GM18909 (cell line): ENCODE data around the gene UBAC2.

Experiments
- ATAC-seq: cut with Tn5 transposase; IDR thresholded peaks from one replicate; pipeline ENCODE4 v1.9.1; 2021; ENCODE audit warnings: mild to moderate bottlenecking; ENCODE audit not compliant: unreplicated experiment, poor library complexity

Gene UBAC2

DNA sequence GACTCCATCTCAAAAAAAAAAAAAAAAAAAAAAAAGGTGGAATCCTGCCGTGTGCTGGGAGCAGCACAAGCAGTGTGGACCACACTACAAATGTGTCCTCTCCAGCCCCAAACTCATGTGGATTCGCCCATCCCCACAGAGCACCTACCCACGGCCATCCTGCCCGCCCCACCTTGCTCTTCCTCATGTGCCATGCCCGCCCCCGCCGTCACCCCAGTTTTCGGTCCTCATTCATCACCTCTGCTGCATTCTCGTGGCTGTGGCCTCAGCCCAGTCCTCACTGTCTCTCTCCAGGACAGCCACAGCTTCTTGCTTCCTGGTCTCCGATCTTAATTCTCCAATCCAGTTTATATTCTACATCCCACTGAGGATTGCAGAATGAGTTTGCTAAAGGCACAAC, 220.6 kb downstream of the UBAC2 start:
- no peak for ATAC-seq

DNA sequence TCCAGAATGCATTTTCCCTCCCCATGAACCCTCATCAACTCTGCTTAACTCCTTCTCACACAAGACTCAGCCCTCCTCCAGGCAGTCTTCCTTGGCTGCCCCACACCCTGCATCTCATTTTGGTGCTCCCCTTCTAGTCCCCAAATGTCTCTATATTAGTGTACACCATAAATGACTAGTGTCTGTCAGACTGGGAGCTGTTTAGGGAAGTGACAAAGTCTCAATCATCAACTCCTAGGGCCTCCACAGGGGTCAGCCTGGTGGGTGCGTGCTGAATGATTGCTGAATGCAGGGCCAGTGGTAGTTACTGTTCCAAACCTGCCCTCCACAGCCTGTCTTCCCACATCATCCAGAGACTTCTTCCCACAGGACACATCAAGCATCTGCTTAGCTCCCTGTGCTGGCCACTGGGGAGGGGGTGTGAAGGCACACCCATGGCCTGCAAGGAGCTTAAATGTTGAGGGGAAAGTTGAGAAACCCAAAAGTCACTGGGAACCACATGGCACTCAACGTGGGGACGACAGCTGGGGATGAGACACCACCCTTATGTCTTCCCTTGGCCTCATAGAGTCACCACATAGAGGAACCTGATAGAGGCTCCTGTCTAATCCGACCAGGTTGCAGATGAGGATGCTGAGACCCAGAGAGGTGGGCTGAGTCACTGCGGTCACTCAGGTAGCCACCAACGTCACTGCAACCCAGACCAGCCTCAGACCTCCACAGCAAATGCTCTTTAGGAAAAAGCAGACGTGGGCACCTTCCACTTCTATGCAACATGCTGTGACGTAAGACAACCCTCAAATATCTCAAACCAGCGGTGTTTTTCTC, 221.3 kb downstream of the UBAC2 start:
- ATAC-seq: no peak

GRCh38 chr13:99422586-99423220, 222.0 kb downstream of the UBAC2 start:
- ATAC-seq: no peak

GRCh38 chr13:99425485-99426341, 225.1 kb downstream of the UBAC2 start:
- peak; percentile 68 for ATAC-seq

DNA sequence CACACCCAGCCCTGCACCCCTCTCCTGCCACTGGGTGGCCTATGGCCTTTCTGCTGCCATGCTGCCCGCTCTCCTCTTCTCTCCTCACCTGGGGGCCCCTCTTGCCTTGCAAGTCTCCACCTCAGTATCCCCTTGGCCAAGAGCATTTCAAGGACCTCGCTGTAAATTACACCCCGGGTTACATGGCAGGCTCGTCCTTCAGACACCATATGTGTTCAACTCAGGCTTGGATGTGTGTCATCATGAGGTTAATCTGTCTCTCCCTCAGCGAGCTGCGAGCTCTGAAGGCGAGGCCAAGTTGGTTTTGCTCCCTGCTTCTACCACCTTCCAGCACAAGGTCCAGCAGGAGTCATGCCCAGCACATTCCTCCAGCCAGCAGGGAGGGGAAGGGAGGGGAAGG, 225.8 kb downstream of the UBAC2 start:
- ATAC-seq: no peak

GRCh38 chr13:99429670-99430069, 229.0 kb downstream of the UBAC2 start:
- ATAC-seq: no peak

DNA sequence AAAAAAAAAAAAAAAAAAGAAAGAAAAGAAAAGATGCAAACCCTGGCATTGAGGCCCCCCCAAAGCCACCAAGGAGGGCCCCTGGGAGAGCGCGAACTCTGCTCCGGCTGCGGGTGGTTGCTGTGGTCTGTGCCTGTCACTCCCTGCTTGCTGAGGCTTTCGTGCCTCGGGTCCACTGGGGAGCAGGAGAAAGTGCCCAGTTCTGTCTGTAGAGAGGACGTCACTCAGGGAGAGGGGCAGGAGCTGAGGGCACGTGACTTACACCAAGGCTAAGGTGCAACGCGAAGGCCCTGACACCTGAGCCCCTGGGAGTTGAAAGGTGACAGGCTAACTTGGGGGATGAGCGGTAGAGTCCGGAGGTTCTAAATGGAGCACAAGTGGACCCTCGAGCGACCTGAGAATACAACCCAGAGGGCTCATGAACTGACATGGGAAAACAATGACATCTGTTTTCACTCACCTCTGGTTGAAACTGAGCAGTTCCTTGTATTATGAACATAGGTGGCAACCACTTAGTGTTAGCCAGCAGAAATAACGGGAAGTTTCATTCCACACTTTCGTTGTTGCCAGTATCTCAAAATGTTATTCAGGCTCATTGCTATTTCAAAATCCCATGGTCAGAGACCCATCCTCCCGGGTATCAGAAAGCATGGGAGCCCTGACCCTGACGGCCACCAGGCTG, 231.4 kb downstream of the UBAC2 start:
- peak; percentile 32 for ATAC-seq

- ATAC-seq: peak; percentile 60
These were observed 232.2 kb downstream of the UBAC2 start for GRCh38 chr13:99432609-99433542.

DNA sequence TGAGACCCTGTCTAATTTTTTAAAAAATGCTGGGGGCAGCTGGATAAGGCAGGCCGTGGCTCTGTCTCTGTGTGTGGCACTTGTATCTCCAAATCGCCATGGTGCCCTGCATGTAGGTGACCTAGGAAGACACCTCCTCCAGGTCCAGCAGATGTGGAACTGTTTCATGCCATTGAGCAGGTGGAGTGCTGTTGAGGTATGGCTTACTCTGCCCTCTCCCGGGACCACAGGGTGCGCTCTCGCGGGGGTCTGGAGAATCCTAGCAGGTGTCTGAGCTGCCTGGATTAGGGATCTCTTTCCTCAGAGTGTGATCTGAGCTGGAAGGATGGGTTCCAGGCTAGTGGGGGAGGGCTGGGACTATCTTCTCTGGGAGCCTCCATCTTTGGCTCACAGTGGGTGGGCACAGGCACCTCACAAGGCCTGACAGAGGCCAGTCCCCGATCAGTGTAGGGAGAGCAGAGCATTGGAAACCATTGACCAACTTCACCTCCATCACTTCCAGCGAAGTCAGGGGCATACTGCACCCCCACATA, 233.0 kb downstream of the UBAC2 start:
- ATAC-seq: no peak

DNA sequence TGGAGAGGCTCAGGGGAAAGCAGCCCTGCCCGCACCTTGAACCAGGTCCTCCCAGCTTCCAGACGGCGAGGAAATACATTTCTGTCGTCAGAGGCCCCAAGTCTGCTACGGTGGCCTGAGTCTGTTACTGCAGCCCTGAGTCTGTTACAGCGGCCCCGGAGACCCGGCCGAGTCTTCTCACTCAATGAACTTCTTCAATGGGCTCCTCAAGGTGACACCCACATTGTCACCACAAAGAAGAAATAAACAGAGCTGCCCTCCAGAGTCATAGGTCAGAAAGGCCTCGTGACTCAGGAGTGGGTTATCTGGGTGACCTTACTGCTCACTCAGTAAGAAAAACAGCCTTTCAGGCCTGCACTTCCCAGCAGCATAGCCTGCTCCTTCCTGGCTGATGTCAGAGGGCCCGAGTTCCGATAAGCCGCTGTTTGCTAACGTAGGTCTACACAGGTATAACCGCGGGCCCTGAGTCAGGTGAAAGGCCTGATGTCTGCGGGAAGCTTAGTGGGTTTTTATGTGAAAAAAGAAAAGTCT, 233.7 kb downstream of the UBAC2 start:
- peak; percentile 25 for ATAC-seq

- no peak for ATAC-seq
These were observed 234.5 kb downstream of the UBAC2 start for GRCh38 chr13:99435116-99435515.

- no peak for ATAC-seq
These were observed 235.3 kb downstream of the UBAC2 start for GRCh38 chr13:99435998-99436397.
